Lower lobe of right lung (tissue), 2 donors: ENCODE data around the gene PRCD. TPM values are rescaled to one million over a fixed set of nuclear protein-coding genes. Genes with fewer than 3 reads are reported as not detected.

Source experiments
- ATAC-seq, 2 donors: fragments of 200-7000 bp; cut with Tn5 transposase; one replicate each; pipeline ENCODE4 v1.9.1; 2020 to 2022; ENCODE audit warnings: mild to moderate bottlenecking in 2 of 2, moderate library complexity in 2 of 2
- DNase-seq: peaks from one replicate; pipeline ENCODE4 v3.0.0-alpha.2; 2020
- H3K27ac ChIP-seq: fragments of 200-600 bp; one replicate; pipeline ENCODE4 v1.8.0; 2022
- H3K27me3 ChIP-seq: fragments of 200-600 bp; one replicate; pipeline ENCODE4 v1.8.0; 2022; ENCODE audit warnings: low read depth
- H3K36me3 ChIP-seq: fragments of 200-600 bp; one replicate; pipeline ENCODE4 v1.8.0; 2022; ENCODE audit warnings: mild to moderate bottlenecking
- H3K4me1 ChIP-seq: fragments of 200-600 bp; one replicate; pipeline ENCODE4 v1.8.0; 2022
- H3K4me3 ChIP-seq: fragments of 200-600 bp; one replicate; pipeline ENCODE4 v1.8.0; 2022; ENCODE audit warnings: mild to moderate bottlenecking
- H3K9me3 ChIP-seq: fragments of 200-600 bp; one replicate; pipeline ENCODE4 v1.8.0; 2022
- CTCF ChIP-seq: fragments of 200-600 bp; IDR thresholded peaks from one replicate; pipeline ENCODE4 v1.8.0; 2022; ENCODE audit warnings: antibody characterized with exemption, mild to moderate bottlenecking
- intact Hi-C: fragments of 100-400 bp; cut with DNase I; formaldehyde crosslinking; loops from one replicate; pipeline ENCODE4 v1.11.0; 2022
- total RNA-seq: library from RNA; stranded (reverse); fragmentation: NEBNext Ultra II Directional; extraction: Animal tissue kit (Norgen Biotek cat#: 25700); gene quantifications from one replicate; pipeline ENCODE4 v1.2.1, GENCODE V29; 2021
- donor health status: DM: no; HTN: yes; CAD: no; lungs with severe emphysema.

PRCD gene
- total RNA-seq, 1 donor from 2014 or later, result 8.2 TPM

DNA sequence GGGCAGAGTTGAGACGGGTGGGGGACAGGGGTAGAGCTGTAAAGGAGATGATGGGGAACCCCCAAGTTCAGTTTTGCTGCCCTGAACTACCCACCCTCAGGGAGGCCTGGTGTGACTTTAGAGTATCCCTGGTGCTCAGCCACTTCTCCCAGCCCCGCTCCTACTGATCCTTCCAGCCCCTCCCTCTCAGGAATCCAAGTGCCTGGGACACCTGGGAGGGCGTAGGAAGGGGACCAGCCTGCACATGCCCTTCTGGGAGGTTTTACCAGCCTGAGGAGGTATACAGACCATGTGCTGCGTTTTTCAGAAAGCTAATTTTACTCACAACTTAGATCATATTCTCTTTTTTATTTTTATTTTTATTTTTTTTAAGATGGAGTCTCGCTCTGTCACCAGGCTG, 41.7 kb downstream of the PRCD start:
- Histone ChIP-seq H3K36me3 (no peaks in the 10 kb centered on the region), H3K27ac (no peak overlapping the region), H3K9me3 (no peaks in the 10 kb centered on the region), H3K27me3 (no peaks in the 10 kb centered on the region), H3K4me1 (peaks cover 15% of the 10 kb centered on the region), H3K4me3 (no peak overlapping the region)
- intact Hi-C loops, result no loop called here
- DNase-seq, result no peak
- TF ChIP-seq CTCF, result no peak
- no peak for ATAC-seq

GRCh38 chr17:76582660-76583059, 42.8 kb downstream of the PRCD start:
- Histone ChIP-seq H3K9me3 (no peaks in the 10 kb centered on the region), H3K27ac (no peak overlapping the region), H3K4me3 (no peak overlapping the region), H3K36me3 (no peaks in the 10 kb centered on the region), H3K4me1 (peaks cover 20% of the 10 kb centered on the region), H3K27me3 (no peaks in the 10 kb centered on the region)
- no peak for TF ChIP-seq CTCF
- ATAC-seq, result no peak
- intact Hi-C loops, result no loop called here
- no peak for DNase-seq

DNA sequence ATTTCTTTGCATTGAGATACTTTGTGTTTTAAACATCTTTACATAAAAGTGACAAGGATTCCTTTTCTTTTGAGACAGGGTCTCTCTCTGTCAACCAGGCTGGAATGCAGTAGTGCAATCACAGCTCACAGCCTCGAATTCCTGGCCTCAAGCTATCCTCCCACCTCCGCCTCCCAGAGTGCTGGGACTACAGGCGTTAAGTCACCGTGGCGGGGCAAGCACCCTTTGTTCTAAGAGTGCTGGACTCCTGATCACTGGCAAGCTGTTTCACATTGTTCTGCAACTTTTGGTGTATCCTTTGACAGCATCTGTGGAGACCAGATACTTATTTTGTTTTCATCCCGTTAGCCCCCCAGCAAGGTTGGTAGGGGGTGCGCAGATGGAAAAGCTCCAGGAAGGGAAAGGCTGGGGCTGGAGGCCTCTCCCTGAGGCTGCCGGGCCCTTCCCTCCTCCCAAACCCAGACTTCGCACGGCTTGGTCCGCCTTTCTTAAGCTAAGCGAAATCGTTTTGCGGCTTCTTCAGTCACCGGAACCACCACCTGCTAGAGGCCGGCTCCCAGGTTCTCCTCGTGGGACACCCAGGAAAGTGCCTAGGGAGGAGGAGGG, 44.7 kb downstream of the PRCD start:
- Histone ChIP-seq H3K27me3 (no peaks in the 10 kb centered on the region), H3K36me3 (no peaks in the 10 kb centered on the region), H3K9me3 (no peaks in the 10 kb centered on the region), H3K27ac (peak overlapping the region; percentile 90), H3K4me3 (peak overlapping the region; percentile 80), H3K4me1 (peaks cover 20% of the 10 kb centered on the region)
- no peak for TF ChIP-seq CTCF
- no peak for DNase-seq
- intact Hi-C loops, result no loop called here
- ATAC-seq, result no peak

DNA sequence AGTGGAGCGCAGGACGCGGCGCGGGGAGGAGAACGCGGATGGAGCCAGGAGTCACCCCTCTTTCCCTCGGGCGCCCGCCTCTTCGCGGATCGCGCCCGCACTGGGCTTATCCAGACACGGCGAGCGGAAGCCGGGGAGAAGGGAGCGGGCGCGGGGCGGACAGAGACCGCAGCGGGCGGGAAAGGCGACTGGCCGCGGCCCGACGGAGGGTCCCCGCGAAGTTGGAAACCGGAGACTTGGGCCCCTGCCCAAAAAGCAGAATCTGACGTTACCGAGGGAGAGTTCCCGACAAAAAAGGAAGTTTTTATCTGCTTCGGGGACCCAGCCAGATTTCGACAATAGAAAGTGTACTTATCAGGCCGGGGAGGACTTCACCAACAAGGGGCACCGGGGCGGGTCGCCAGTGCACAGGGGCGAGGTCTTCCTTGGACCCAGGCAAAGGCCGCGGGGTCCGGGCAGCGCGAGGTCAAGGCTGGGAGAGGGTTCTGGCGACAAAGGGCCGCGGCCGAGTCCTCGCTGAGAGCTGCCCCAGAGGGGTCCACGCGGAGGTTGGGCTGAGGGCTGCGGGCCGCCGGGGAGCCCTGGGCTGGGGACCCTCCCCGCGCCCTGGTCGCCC, 45.3 kb downstream of the PRCD start:
- Histone ChIP-seq H3K27ac (peak overlapping the region; percentile 90), H3K36me3 (no peaks in the 10 kb centered on the region), H3K4me1 (peaks cover 20% of the 10 kb centered on the region), H3K4me3 (peak overlapping the region; percentile 80), H3K27me3 (no peaks in the 10 kb centered on the region), H3K9me3 (no peaks in the 10 kb centered on the region)
- peak; percentile 50 to 70 for ATAC-seq
- DNase-seq, result peak; percentile 67
- intact Hi-C loops, result no loop called here
- no peak for TF ChIP-seq CTCF

DNA sequence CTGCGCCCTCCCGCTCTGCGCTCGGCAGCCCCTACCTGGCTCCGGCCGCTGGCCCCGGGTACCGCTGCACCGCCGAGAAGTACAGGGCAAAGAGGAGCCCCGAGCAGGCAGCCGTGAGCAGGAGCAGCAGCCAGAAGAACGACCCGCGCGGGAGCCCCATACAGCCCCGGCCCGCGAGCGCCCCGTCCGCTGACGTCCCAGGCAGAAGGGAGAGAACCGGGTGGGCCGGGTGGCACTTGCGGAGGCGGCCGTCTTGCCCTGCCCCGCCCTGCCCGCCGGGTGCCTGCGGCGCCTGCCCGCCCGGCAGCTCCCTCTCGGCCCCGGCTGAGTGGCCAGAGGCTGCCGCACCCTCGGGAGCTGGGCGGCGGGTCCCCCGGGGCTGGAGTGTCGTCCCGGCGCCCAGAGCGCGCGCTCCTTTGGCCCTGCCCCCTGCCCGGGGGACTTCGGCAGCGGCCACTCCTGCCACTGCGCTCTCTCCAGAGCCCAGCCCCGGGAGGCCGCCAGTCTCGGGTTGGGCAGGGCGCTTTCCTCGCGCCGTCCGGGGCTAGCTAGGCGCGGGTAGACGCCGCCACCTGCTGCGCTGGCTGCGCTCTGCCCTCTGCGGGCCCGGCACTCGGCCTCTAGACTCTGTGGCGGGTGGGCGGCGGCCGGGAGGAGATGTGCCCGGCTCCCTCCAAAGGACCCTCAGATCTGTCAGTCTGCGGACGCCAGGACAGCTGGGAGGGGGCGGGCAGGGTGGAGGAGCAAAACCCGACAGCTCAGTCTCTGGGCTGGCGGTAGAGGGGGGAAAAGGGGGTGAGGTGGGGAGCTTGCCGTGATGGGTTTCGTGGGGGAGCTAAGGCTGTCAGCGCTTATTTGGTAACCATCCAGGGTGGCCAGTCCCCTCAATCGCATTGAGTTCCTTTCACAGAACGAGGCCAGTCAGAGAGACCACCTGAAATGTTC, 46.1 kb downstream of the PRCD start, which contains the start of gene ST6GALNAC2:
Gene ST6GALNAC2, minus strand, starts transcription at position 212 of the 945 bp plus-strand sequence. Its CDS starts 52 bp downstream, at position 160.
- no peaks in the 10 kb centered on the region for H3K9me3 ChIP-seq
- ATAC-seq (peak; percentile 95 to 96), DNase-seq (peak; percentile 91)
- H3K27ac ChIP-seq, result peak within 1 kb of the TSS; percentile 90
- H3K27me3 ChIP-seq, result no peaks in the 10 kb centered on the region
- no peaks in the 10 kb centered on the region for H3K36me3 ChIP-seq
- peak; percentile 57 for TF ChIP-seq CTCF
- intact Hi-C loops, result no loop called here
- peak within 1 kb of the TSS; percentile 80 for H3K4me3 ChIP-seq
- H3K4me1 ChIP-seq, result peaks cover 20% of the 10 kb centered on the region
